Subcutaneous adipose tissue (tissue), 4 donors: Measurements from ENCODE around the gene NUP153. TPM values are rescaled to one million over a fixed set of nuclear protein-coding genes. Genes with fewer than 3 reads are reported as not detected.

Experiments used
- CTCF ChIP-seq: fragments of 450-650 bp; IDR thresholded peaks from one replicate; pipeline ENCODE4 v1.5.1; 2016; ENCODE audit warnings: low read depth, mild to moderate bottlenecking, control low read depth, antibody characterized with exemption, moderate library complexity
- total RNA-seq, 4 donors: library from RNA; depleted of rRNA; stranded (reverse); fragments of >200 nt; gene quantifications; one replicate each; pipeline ENCODE4 v1.1.0, GENCODE V29; 2016

Gene NUP153
- total RNA-seq, 4 donors from 2014 or later: 30.3 to 48.3 (median 32.0) TPM

DNA sequence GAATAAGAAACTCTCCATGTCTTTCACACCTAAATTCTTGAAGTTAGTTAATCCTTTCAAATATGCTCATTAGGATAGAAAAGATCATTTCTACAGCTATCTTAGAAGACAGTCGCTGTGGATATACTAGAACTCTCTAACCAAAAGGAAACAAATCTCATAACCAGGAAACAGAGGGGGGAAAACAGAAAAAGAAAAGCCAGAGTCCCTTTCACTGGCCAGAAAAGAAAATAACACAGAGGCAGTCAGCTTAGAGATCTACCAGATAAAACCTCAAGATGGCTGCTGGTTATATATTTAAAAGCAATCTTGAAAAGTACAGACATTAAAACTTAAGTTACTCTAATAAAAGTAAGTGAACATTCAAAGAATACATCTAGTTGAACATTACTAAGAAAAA is 19.6 kb downstream of the NUP153 start:
- TF ChIP-seq CTCF: no peak

DNA sequence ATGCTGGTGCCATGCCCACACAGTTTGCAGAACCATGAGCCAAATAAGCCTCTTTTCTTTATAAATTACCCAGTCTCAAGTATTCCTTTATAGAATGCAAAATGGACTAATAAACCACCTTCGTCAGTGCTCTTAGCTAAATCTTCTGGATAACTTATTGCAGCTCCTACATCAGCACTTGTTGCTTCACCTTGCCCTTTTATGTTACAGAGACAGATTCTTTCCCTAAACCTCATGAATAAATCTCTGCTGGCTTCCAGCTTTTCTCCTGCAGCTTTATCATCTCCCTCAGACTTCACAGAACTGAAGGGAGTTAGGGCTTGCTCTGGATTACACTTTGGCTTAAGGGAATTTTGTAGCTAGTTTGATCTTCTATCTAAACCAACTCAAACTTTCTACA is 22.6 kb downstream of the NUP153 start:
- TF ChIP-seq CTCF: no peak

DNA sequence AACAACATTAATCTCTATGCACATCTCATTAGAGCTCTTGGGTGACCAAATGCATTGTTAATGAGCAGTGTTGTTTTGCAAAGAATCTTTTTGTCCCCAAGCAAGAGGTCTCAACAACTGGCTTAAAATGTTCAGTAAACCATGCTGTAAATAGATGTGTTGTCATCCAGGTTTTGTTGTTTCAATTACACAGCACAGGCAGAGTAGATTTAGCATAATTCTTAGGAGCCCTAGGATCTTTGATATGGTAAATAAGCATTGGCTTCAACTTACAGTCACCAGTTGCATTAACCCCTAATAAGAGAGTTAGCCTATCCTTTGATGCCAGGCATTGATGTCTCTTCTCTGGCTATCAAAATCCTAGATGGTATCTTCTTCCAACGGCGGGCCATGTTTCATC is 23.3 kb downstream of the NUP153 start:
- TF ChIP-seq CTCF: no peak

DNA sequence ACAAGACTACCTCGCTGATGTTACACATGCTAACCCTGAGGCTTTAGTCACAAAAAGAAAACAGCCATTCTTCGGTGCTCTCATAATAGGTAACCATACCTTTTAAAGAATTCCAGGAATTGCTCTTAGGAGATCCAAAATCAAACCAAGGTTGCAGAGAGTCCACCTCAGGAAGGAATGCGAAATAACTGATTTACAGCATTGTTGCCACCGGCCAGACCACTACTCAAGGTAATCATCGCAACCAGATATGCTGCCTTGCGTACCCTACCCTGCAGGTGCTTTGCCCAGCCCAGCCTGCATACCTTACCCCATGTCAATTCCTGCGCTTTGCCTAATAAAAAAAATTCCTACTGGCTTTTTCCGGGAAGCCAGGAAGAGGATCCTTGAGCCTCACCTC is 27.0 kb downstream of the NUP153 start:
- no peak for TF ChIP-seq CTCF

GRCh38 chr6:17677602-17678001 is 29.1 kb downstream of the NUP153 start:
- no peak for TF ChIP-seq CTCF

DNA sequence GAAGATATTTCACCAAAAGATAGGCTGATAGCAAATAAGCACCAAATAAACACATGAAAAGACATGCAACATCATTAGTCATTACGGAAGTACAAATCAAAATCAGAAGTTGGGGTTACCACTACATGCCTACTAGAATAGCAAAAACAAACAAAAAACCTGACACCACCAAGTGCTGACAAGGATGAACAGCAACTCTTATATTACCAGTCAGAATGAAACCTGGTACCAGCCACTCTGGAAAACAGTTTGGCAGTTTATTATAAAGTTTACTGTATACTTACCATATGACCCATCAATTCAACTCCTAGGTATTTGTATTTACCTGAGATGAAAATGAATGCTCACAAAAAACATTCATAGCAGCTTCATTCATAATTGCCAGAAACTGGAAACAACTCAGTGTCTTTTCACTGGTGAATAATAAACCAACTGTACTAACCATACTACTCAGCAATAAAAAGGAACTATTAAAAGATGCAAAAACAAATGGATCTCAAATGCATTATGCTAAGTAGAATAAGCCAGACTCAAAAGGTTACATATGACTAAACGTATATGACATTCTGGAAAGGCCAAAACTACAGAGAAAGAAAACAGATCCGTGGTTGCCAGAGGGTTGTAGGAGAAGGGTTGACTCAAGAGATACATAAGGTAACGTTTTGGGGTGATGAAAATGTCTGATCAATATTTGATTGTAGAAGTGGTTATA is 33.0 kb downstream of the NUP153 start:
- TF ChIP-seq CTCF: no peak

DNA sequence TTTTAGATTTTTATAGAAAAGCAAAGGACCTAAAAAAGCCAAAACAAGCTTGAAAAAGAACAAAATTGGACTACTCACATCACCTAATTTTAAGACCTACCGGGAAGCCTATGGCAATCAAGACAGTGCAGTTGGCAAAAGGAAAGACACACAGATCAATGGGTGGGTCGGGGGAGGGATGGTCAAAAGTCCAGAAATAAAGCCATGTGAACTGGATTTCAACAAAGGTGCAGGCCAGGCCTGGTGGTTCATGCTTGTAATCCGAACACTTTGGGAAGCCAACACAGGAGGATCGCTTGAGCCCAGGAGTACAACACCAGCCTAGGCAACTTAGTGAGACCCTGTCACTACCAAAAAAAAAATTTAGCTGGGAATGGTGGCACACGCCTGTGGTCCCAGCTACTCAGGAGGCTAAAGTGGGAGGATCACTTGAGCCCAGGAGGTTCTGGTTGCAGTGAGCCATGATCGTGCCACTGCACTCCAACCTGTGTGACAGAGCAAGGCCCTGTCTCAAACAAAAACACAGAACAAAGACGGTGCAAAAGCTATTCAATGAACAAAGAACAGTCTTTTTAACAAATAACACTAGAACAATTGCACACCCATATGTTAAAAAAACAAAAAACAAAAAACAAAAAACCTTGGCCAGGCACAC is 34.5 kb downstream of the NUP153 start:
- no peak for TF ChIP-seq CTCF
